WTC11 (cell line): ENCODE data around the gene UQCC2. TPM values are rescaled to one million over a fixed set of nuclear protein-coding genes. Genes with fewer than 3 reads are reported as not detected.

Experiments used
- AFF4 ChIP-seq: sonication (generic); formaldehyde crosslinking; IDR thresholded peaks from 2 replicates; pipeline ENCODE4 v1.8.1; 2023; ENCODE audit warnings: mild to moderate bottlenecking, missing genetic modification reagents, borderline replicate concordance
- AR ChIP-seq: fragments of 250-450 bp; sonication (Bioruptor Pico); IDR thresholded peaks from 2 replicates; pipeline ENCODE4 v1.9.0; 2021; ENCODE audit warnings: mild to moderate bottlenecking
- E2F5 ChIP-seq: sonication (generic); formaldehyde crosslinking; IDR thresholded peaks from 2 replicates; pipeline ENCODE4 v1.8.1; 2022; ENCODE audit warnings: mild to moderate bottlenecking, moderate library complexity, missing genetic modification reagents
- GABPB1 ChIP-seq: sonication (generic); formaldehyde crosslinking; IDR thresholded peaks from 2 replicates; pipeline ENCODE4 v1.8.1; 2023; ENCODE audit warnings: mild to moderate bottlenecking, missing genetic modification reagents
- MAX ChIP-seq: sonication (generic); formaldehyde crosslinking; IDR thresholded peaks from 2 replicates; pipeline ENCODE4 v1.8.0; 2022; ENCODE audit warnings: mild to moderate bottlenecking, missing genetic modification reagents
- NFATC4 ChIP-seq: fragments of 250-450 bp; sonication (Bioruptor Pico); IDR thresholded peaks from 2 replicates; pipeline ENCODE4 v1.9.0; 2021; ENCODE audit warnings: mild to moderate bottlenecking
- RELA ChIP-seq: sonication (generic); formaldehyde crosslinking; IDR thresholded peaks from 2 replicates; pipeline ENCODE4 v1.8.1; 2022; ENCODE audit warnings: missing genetic modification reagents, mild to moderate bottlenecking, borderline replicate concordance
- SOX15 ChIP-seq: fragments of 250-450 bp; sonication (Bioruptor Pico); IDR thresholded peaks from 2 replicates; pipeline ENCODE4 v1.9.0; 2021; ENCODE audit warnings: mild to moderate bottlenecking
- SP1 ChIP-seq: sonication (generic); formaldehyde crosslinking; conservative IDR thresholded peaks from 2 replicates; pipeline ENCODE4 v1.8.1; 2022; ENCODE audit warnings: missing genetic modification reagents
- USF2 ChIP-seq: sonication (generic); formaldehyde crosslinking; IDR thresholded peaks from 2 replicates; pipeline ENCODE4 v1.8.1; 2023; ENCODE audit warnings: mild to moderate bottlenecking, missing genetic modification reagents, moderate library complexity
- ZNF219 ChIP-seq: sonication (generic); formaldehyde crosslinking; IDR thresholded peaks from 2 replicates; pipeline ENCODE4 v1.8.0; 2023; ENCODE audit warnings: missing genetic modification reagents, mild to moderate bottlenecking, borderline replicate concordance
- ZNF281 ChIP-seq: sonication (generic); formaldehyde crosslinking; IDR thresholded peaks from 2 replicates; pipeline ENCODE4 v1.8.0; 2023; ENCODE audit warnings: mild to moderate bottlenecking, missing genetic modification reagents
- ZNF512 ChIP-seq: sonication (generic); formaldehyde crosslinking; IDR thresholded peaks from 2 replicates; pipeline ENCODE4 v1.8.1; 2022; ENCODE audit warnings: missing genetic modification reagents, borderline replicate concordance
- total RNA-seq: library from RNA; stranded (reverse); gene quantifications from 3 replicates; pipeline ENCODE4 v1.2.3, GENCODE V29; 2021

Gene UQCC2
- total RNA-seq, 1 experiment from 2014 or later: 65.8 TPM

GRCh38 chr6:33725891-33726673, 14.6 kb upstream of the UQCC2 start (continued):
- no peak for TF ChIP-seq AR (CRISPR knock-in tag)
- TF ChIP-seq AFF4 (CRISPR knock-in tag): no peak
- no peak for TF ChIP-seq RELA (CRISPR knock-in tag)
- TF ChIP-seq NFATC4 (CRISPR knock-in tag): no peak
- no peak for TF ChIP-seq USF2 (CRISPR knock-in tag)
- no peak for TF ChIP-seq SP1 (CRISPR knock-in tag)
- TF ChIP-seq E2F5 (CRISPR knock-in tag): no peak
- no peak for TF ChIP-seq GABPB1 (CRISPR knock-in tag)
- TF ChIP-seq MAX (CRISPR knock-in tag): no peak
- no peak for TF ChIP-seq ZNF281 (CRISPR knock-in tag)
- TF ChIP-seq ZNF219: no peak
- TF ChIP-seq SOX15 (CRISPR knock-in tag): no peak
- TF ChIP-seq ZNF512 (CRISPR knock-in tag): no peak
